Smooth muscle cell (in vitro differentiated cells): ENCODE measurements around the gene SGMS1. TPM values are rescaled to one million over a fixed set of nuclear protein-coding genes. Genes with fewer than 3 reads are reported as not detected.

Experiments used
- DNase-seq: peaks from one replicate; lab custom pipeline; 2025; ENCODE audit not compliant: unreplicated experiment; lab: John Stamatoyannopoulos, UW
- H2AFZ ChIP-seq: fragments of 200-600 bp; sonication (generic); 2 replicates; pipeline ENCODE4 v1.6.0; 2016; ENCODE audit warnings: antibody characterized with exemption, low read depth, mild to moderate bottlenecking
- H3F3A ChIP-seq: fragments of 200-600 bp; sonication (generic); 2 replicates; pipeline ENCODE4 v1.6.0; 2017; ENCODE audit warnings: antibody characterized with exemption, low read depth
- H3K27ac ChIP-seq: fragments of 200-600 bp; sonication (generic); 2 replicates; pipeline ENCODE4 v1.5.1; 2016; ENCODE audit warnings: low read depth, mild to moderate bottlenecking
- H3K27me3 ChIP-seq: fragments of 200-600 bp; sonication (generic); 2 replicates; pipeline ENCODE4 v1.6.1; 2016; ENCODE audit warnings: low read depth, mild to moderate bottlenecking
- H3K36me3 ChIP-seq: fragments of 200-600 bp; sonication (generic); 2 replicates; pipeline ENCODE4 v1.5.1; 2016; ENCODE audit warnings: low read depth
- H3K4me1 ChIP-seq: fragments of 200-600 bp; sonication (generic); 2 replicates; pipeline ENCODE4 v1.5.1; 2016; ENCODE audit warnings: low read depth
- H3K4me2 ChIP-seq: fragments of 200-600 bp; sonication (generic); 2 replicates; pipeline ENCODE4 v1.6.0; 2016; ENCODE audit warnings: mild to moderate bottlenecking
- H3K4me3 ChIP-seq: fragments of 200-600 bp; sonication (generic); 2 replicates; pipeline ENCODE4 v1.5.1; 2016; ENCODE audit warnings: mild to moderate bottlenecking
- H3K79me2 ChIP-seq: fragments of 200-600 bp; sonication (generic); 2 replicates; pipeline ENCODE4 v1.6.0; 2016; ENCODE audit warnings: low read depth, mild to moderate bottlenecking
- H3K9ac ChIP-seq: fragments of 200-600 bp; sonication (generic); 2 replicates; pipeline ENCODE4 v1.6.0; 2016; ENCODE audit warnings: low read depth
- H3K9me3 ChIP-seq: fragments of 200-600 bp; sonication (generic); replicated peaks from 2 replicates; pipeline ENCODE4 v1.5.1; 2016; ENCODE audit warnings: low read depth
- H4K20me1 ChIP-seq: fragments of 200-600 bp; sonication (generic); 2 replicates; pipeline ENCODE4 v1.6.0; 2016; ENCODE audit warnings: low read depth
- CTCF ChIP-seq: fragments of 200-600 bp; sonication (generic); IDR thresholded peaks from 2 replicates; pipeline ENCODE4 v1.5.1; 2017; ENCODE audit warnings: borderline replicate concordance, mild to moderate bottlenecking, antibody characterized with exemption; ENCODE audit not compliant: insufficient read depth, poor library complexity, severe bottlenecking
- WGBS: methylation state at CpG from one replicate; pipeline ENCODE4 v1.1.7; 2016; ENCODE audit warnings: low lambda C conversion rate; 5-methylcytosine and 5-hydroxymethylcytosine counted together
- polyA plus RNA-seq: library from polyadenylated mRNA; unstranded; fragments of >200 nt; fragmentation: Nextera tagmentation; extraction: Ambion mirVana; gene quantifications from 2 replicates; pipeline ENCODE4 v1.2.1, GENCODE V29; 2016
- total RNA-seq: library from RNA; depleted of rRNA; stranded (reverse); fragments of >200 nt; gene quantifications from 2 replicates; pipeline ENCODE4 v1.2.3, GENCODE V29; 2014

The SGMS1 gene
- total and polyA plus RNA-seq, 2 experiments from 2014 or later: 4.0 to 14.3 TPM

GRCh38 chr10:50592961-50593418, 30.8 kb downstream of the SGMS1 start:
- H3K4me2 ChIP-seq: no peak overlapping the region
- no peaks in the 10 kb centered on the region for H3F3A ChIP-seq
- 96% methylated on average over 7 of the region's 7 CpGs for WGBS
- no peaks in the 10 kb centered on the region for H3K27me3 ChIP-seq
- DNase-seq: no peak
- no peak for TF ChIP-seq CTCF
- no peak overlapping the region for H2AFZ ChIP-seq
- no peak overlapping the region for H3K4me3 ChIP-seq
- H3K9ac ChIP-seq: no peak overlapping the region
- H3K4me1 ChIP-seq: no peaks in the 10 kb centered on the region
- no peak overlapping the region for H3K27ac ChIP-seq
- H3K9me3 ChIP-seq: no peaks in the 10 kb centered on the region
- H3K36me3 ChIP-seq: no peaks in the 10 kb centered on the region
- H4K20me1 ChIP-seq: no peaks in the 10 kb centered on the region
- no peaks in the 10 kb centered on the region for H3K79me2 ChIP-seq

GRCh38 chr10:50590935-50591334, 32.8 kb downstream of the SGMS1 start:
- Histone ChIP-seq H3K9me3 (no peaks in the 10 kb centered on the region), H2AFZ (no peak overlapping the region), H3K79me2 (no peaks in the 10 kb centered on the region), H3K36me3 (no peaks in the 10 kb centered on the region), H3K27ac (no peak overlapping the region), H3K4me1 (no peaks in the 10 kb centered on the region), H4K20me1 (no peaks in the 10 kb centered on the region), H3F3A (no peaks in the 10 kb centered on the region), H3K4me3 (no peak overlapping the region), H3K9ac (no peak overlapping the region), H3K27me3 (no peaks in the 10 kb centered on the region), H3K4me2 (no peak overlapping the region)
- TF ChIP-seq CTCF: no peak
- 94% methylated on average over 4 of the region's 4 CpGs for WGBS
- DNase-seq: no peak

GRCh38 chr10:50586740-50587088, 37.0 kb downstream of the SGMS1 start:
- no peak for DNase-seq
- no peaks in the 10 kb centered on the region for H3K4me1 ChIP-seq
- H2AFZ ChIP-seq: no peak overlapping the region
- no peak overlapping the region for H3K27ac ChIP-seq
- H3K9ac ChIP-seq: no peak overlapping the region
- H3K4me2 ChIP-seq: no peak overlapping the region
- H3K9me3 ChIP-seq: no peaks in the 10 kb centered on the region
- WGBS: 50% methylated on average over 1 of the region's 1 CpG
- no peaks in the 10 kb centered on the region for H3K79me2 ChIP-seq
- H4K20me1 ChIP-seq: no peaks in the 10 kb centered on the region
- no peaks in the 10 kb centered on the region for H3K27me3 ChIP-seq
- TF ChIP-seq CTCF: no peak
- H3K36me3 ChIP-seq: no peaks in the 10 kb centered on the region
- H3F3A ChIP-seq: no peaks in the 10 kb centered on the region
- no peak overlapping the region for H3K4me3 ChIP-seq

GRCh38 chr10:50585921-50586739, 37.6 kb downstream of the SGMS1 start:
- Histone ChIP-seq H3K9ac (no peak overlapping the region), H3K4me3 (no peak overlapping the region), H3K27ac (no peak overlapping the region), H3K27me3 (no peaks in the 10 kb centered on the region), H3K79me2 (no peaks in the 10 kb centered on the region), H3K4me2 (no peak overlapping the region), H4K20me1 (no peaks in the 10 kb centered on the region), H3F3A (no peaks in the 10 kb centered on the region), H2AFZ (no peak overlapping the region), H3K4me1 (no peaks in the 10 kb centered on the region), H3K36me3 (no peaks in the 10 kb centered on the region), H3K9me3 (no peaks in the 10 kb centered on the region)
- no peak for TF ChIP-seq CTCF
- no peak for DNase-seq
- WGBS: 62% methylated on average over 6 of the region's 6 CpGs
